H1 (cell line): Measurements from ENCODE around the gene IST1. TPM values are rescaled to one million over a fixed set of nuclear protein-coding genes. Genes with fewer than 3 reads are reported as not detected.

Experiments used
- ASH2L ChIP-seq: fragments of 200-600, 300-600 bp; sonication (generic); IDR thresholded peaks from one replicate; pipeline ENCODE4 v1.7.1; 2017; ENCODE audit warnings: low read length
- CEBPB ChIP-seq: IDR thresholded peaks from 2 replicates; pipeline ENCODE4 v1.6.1; 2012; ENCODE audit warnings: low read depth, low read length
- CHD1 ChIP-seq: IDR thresholded peaks from 2 replicates; pipeline ENCODE4 v1.6.1; 2012; ENCODE audit warnings: low read depth, low read length, improper control_type of control experiment
- EGR1 ChIP-seq: IDR thresholded peaks from 2 replicates; pipeline ENCODE4 v1.6.1; 2011; ENCODE audit warnings: low read depth, low read length, borderline replicate concordance
- EP300 ChIP-seq, 2 experiments: IDR thresholded peaks; 1 replicate in 1 of 2; 2 replicates in 1 of 2; pipeline ENCODE4 v1.6.1; 2011 to 2012; ENCODE audit warnings: low read depth in 2 of 2, low read length in 2 of 2, mild to moderate bottlenecking in 2 of 2, borderline replicate concordance in 1 of 2, inconsistent platforms in 1 of 2, moderate library complexity in 1 of 2
- FOSL1 ChIP-seq: IDR thresholded peaks from 2 replicates; pipeline ENCODE4 v1.6.1; 2011; ENCODE audit warnings: mild to moderate bottlenecking, low read depth, low read length, moderate library complexity; ENCODE audit not compliant: insufficient read depth
- HDAC2 ChIP-seq, 2 experiments: fragments of 300-600 bp in 1 of 2; sonication (generic) in 1 of 2; IDR thresholded peaks; 2 replicates each; pipeline ENCODE4 v1.6.1; 2011 to 2012; ENCODE audit warnings: low read depth in 2 of 2, low read length in 2 of 2, mild to moderate bottlenecking in 2 of 2, moderate library complexity in 2 of 2, borderline replicate concordance in 1 of 2, inconsistent platforms in 1 of 2
- JUND ChIP-seq: IDR thresholded peaks from 2 replicates; pipeline ENCODE4 v1.6.1; 2011; ENCODE audit warnings: mild to moderate bottlenecking, improper control_type of control experiment, low read length
- KDM1A ChIP-seq: fragments of 200-600, 300-600 bp; sonication (generic); IDR thresholded peaks from 2 replicates; pipeline ENCODE4 v1.7.1; 2016; ENCODE audit warnings: mild to moderate bottlenecking, low read length, borderline replicate concordance
- KDM5A ChIP-seq: fragments of 200-600 bp; IDR thresholded peaks from 2 replicates; pipeline ENCODE4 v1.7.1; 2012; ENCODE audit warnings: mild to moderate bottlenecking, low read length, inconsistent platforms, mixed read lengths
- POU5F1 ChIP-seq: IDR thresholded peaks from 2 replicates; pipeline ENCODE4 v1.6.1; 2011; ENCODE audit warnings: low read depth, mild to moderate bottlenecking, low read length, moderate library complexity
- RNF2 ChIP-seq: fragments of 200-900, 300-1000 bp; sonication (generic); IDR thresholded peaks from 2 replicates; pipeline ENCODE4 v1.7.1; 2016; ENCODE audit warnings: borderline replicate concordance, low read depth, mild to moderate bottlenecking, antibody characterized with exemption, low read length; ENCODE audit not compliant: poor library complexity, severe bottlenecking; ENCODE audit errors: missing control alignments
- SAP30 ChIP-seq: fragments of 300-600 bp; sonication (generic); IDR thresholded peaks from 2 replicates; pipeline ENCODE4 v1.7.1; 2012; ENCODE audit warnings: low read length, moderate library complexity, mild to moderate bottlenecking, inconsistent platforms; ENCODE audit not compliant: insufficient read depth, insufficient replicate concordance
- SRF ChIP-seq: IDR thresholded peaks from 2 replicates; pipeline ENCODE4 v1.6.1; 2011; ENCODE audit warnings: mild to moderate bottlenecking, low read depth, low read length, moderate library complexity
- TAF1 ChIP-seq: IDR thresholded peaks from 2 replicates; pipeline ENCODE4 v1.6.1; 2011; ENCODE audit warnings: mild to moderate bottlenecking, low read depth, low read length
- TCF12 ChIP-seq: IDR thresholded peaks from 2 replicates; pipeline ENCODE4 v1.6.1; 2011; ENCODE audit warnings: low read depth, mild to moderate bottlenecking, low read length
- YY1 ChIP-seq: IDR thresholded peaks from 2 replicates; pipeline ENCODE4 v1.6.1; 2011; ENCODE audit warnings: low read depth, mild to moderate bottlenecking, low read length
- polyA plus RNA-seq, 7 experiments: library from polyadenylated mRNA; depleted of rRNA in 3 of 7; stranded (reverse) in 5 of 7; unstranded in 2 of 7; fragments of >200 nt in 5 of 7; fragments of 200-250 nt in 2 of 7; gene quantifications; 1 replicate in 5 of 7; 2 replicates in 1 of 7; 4 replicates in 1 of 7; pipeline versions ENCODE4 v1.2.1 to v1.2.3, GENCODE V29; 2011 to 2013; ENCODE audit warnings: missing spikeins in 2 of 7, mixed read lengths in 2 of 7
- total RNA-seq: library from RNA; stranded (reverse); fragmentation: NEBNext Ultra II Directional; extraction: Animal tissue kit (Norgen Biotek cat#: 25700); gene quantifications from 2 replicates; pipeline ENCODE4 v1.2.1, GENCODE V29; 2021
- TF ChIP-seq, protein P1 (sequence below): IDR thresholded peaks from 2 replicates; pipeline ENCODE4 v1.6.1; 2012; ENCODE audit warnings: inconsistent platforms
- TF ChIP-seq, protein P2 (sequence below): IDR thresholded peaks from 2 replicates; pipeline ENCODE4 v1.6.1; 2012; ENCODE audit warnings: low read length, inconsistent platforms
- TF ChIP-seq, protein P3 (sequence below): IDR thresholded peaks from 2 replicates; pipeline ENCODE4 v1.6.1; 2011; ENCODE audit warnings: low read length, improper control_type of control experiment

Gene IST1
- total and polyA plus RNA-seq, 2 of the 8 experiments (the other 6 are each of a cell fraction or from before 2014, with no cell fraction given) = 190 to 248 TPM

DNA sequence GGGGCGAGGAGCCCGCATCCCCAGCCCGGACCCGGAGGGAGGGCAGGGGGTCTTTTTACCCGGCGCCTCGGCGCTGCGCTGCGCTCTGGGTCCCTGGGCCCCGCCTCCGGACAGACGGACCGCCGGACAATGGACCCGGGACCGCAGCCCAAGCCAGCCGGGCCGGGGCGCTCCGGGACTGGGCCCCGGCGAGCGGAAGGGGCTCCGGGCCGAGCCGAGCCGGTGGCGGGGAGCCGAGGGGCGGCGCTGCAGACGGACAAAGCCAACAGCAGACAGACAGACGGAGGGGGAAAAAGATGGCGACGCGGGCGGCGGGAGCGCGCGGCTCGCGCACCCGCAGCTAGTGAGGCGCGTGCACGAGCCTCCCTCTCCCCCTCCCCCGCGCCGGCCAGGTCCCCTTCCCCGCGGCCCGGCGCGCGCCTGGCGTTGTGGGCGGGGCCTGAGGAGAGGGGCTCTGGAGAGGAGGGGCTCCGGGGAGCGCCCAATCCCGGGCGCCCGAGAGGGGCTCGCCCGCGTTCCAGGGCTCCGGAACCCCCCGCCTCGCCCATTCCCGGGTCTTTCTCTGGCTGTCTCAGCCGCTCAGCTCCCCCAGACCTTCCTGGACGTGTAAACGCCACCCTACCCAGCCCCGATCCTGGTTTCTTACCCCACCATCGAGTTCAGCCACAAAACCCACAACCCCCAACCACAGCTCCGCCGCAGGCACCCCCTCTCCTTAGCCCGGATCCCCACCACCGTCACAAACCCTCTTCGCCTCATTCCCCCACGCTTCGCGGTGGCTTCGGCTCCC lies 11.3 kb upstream of the IST1 start, which contains the start of gene ZNF821 (continued):
- TF ChIP-seq EGR1 (no peak; the same call in 1 of the 2 replicates), POU5F1 (no peak), ASH2L (peak; percentile 75), SRF (no peak), EP300 (IDR thresholded peaks at IDR 0.05; ENCODE audit: borderline replicate concordance in 1 of 2, low read depth in 2 of 2, low read length in 2 of 2) (no peak), FOSL1 (no peak), RNF2 (no peak), CHD1 (no peak), KDM1A (peak; percentile 88; the same call in 1 of the 2 replicates), HDAC2 (IDR thresholded peaks at IDR 0.05; ENCODE audit: borderline replicate concordance in 1 of 2, low read depth in 2 of 2, low read length in 2 of 2) (no peak), CEBPB (no peak), KDM5A (peak; percentile 53; the same call in 1 of the 2 replicates), SAP30 (peak; percentile 51), TCF12 (no peak), TAF1 (peak; percentile 70; the same call in 1 of the 2 replicates), YY1 (peak; percentile 91; the same call in 1 of the 2 replicates), JUND (no peak)
- TF ChIP-seq, protein P1, sequence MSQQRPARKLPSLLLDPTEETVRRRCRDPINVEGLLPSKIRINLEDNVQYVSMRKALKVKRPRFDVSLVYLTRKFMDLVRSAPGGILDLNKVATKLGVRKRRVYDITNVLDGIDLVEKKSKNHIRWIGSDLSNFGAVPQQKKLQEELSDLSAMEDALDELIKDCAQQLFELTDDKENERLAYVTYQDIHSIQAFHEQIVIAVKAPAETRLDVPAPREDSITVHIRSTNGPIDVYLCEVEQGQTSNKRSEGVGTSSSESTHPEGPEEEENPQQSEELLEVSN = 0 out of 2 replicates have a peak, but pooled peaks have one; percentile 42
- TF ChIP-seq, protein P2, sequence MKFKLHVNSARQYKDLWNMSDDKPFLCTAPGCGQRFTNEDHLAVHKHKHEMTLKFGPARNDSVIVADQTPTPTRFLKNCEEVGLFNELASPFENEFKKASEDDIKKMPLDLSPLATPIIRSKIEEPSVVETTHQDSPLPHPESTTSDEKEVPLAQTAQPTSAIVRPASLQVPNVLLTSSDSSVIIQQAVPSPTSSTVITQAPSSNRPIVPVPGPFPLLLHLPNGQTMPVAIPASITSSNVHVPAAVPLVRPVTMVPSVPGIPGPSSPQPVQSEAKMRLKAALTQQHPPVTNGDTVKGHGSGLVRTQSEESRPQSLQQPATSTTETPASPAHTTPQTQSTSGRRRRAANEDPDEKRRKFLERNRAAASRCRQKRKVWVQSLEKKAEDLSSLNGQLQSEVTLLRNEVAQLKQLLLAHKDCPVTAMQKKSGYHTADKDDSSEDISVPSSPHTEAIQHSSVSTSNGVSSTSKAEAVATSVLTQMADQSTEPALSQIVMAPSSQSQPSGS = no peak
- TF ChIP-seq, protein P3, sequence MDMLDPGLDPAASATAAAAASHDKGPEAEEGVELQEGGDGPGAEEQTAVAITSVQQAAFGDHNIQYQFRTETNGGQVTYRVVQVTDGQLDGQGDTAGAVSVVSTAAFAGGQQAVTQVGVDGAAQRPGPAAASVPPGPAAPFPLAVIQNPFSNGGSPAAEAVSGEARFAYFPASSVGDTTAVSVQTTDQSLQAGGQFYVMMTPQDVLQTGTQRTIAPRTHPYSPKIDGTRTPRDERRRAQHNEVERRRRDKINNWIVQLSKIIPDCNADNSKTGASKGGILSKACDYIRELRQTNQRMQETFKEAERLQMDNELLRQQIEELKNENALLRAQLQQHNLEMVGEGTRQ = no peak
